Measurements from ENCODE around the gene GLT8D2.

- TF ChIP-seq, protein P1, sequence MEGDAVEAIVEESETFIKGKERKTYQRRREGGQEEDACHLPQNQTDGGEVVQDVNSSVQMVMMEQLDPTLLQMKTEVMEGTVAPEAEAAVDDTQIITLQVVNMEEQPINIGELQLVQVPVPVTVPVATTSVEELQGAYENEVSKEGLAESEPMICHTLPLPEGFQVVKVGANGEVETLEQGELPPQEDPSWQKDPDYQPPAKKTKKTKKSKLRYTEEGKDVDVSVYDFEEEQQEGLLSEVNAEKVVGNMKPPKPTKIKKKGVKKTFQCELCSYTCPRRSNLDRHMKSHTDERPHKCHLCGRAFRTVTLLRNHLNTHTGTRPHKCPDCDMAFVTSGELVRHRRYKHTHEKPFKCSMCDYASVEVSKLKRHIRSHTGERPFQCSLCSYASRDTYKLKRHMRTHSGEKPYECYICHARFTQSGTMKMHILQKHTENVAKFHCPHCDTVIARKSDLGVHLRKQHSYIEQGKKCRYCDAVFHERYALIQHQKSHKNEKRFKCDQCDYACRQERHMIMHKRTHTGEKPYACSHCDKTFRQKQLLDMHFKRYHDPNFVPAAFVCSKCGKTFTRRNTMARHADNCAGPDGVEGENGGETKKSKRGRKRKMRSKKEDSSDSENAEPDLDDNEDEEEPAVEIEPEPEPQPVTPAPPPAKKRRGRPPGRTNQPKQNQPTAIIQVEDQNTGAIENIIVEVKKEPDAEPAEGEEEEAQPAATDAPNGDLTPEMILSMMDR (IDR thresholded peaks at IDR 0.05; ENCODE audit: insufficient read depth, low read length), result no peak
- TF ChIP-seq GABPA (IDR thresholded peaks at IDR 0.05; ENCODE audit: low read depth) (no peak), SPI1 (IDR thresholded peaks at IDR 0.05; ENCODE audit: borderline replicate concordance, low read depth) (no peak)
- TF ChIP-seq, protein P2, sequence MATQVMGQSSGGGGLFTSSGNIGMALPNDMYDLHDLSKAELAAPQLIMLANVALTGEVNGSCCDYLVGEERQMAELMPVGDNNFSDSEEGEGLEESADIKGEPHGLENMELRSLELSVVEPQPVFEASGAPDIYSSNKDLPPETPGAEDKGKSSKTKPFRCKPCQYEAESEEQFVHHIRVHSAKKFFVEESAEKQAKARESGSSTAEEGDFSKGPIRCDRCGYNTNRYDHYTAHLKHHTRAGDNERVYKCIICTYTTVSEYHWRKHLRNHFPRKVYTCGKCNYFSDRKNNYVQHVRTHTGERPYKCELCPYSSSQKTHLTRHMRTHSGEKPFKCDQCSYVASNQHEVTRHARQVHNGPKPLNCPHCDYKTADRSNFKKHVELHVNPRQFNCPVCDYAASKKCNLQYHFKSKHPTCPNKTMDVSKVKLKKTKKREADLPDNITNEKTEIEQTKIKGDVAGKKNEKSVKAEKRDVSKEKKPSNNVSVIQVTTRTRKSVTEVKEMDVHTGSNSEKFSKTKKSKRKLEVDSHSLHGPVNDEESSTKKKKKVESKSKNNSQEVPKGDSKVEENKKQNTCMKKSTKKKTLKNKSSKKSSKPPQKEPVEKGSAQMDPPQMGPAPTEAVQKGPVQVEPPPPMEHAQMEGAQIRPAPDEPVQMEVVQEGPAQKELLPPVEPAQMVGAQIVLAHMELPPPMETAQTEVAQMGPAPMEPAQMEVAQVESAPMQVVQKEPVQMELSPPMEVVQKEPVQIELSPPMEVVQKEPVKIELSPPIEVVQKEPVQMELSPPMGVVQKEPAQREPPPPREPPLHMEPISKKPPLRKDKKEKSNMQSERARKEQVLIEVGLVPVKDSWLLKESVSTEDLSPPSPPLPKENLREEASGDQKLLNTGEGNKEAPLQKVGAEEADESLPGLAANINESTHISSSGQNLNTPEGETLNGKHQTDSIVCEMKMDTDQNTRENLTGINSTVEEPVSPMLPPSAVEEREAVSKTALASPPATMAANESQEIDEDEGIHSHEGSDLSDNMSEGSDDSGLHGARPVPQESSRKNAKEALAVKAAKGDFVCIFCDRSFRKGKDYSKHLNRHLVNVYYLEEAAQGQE (IDR thresholded peaks at IDR 0.05; ENCODE audit: insufficient replicate concordance, low read depth), result no peak
These were observed 102.0 kb downstream of the GLT8D2 start for GRCh38 chr12:103947871-103948555.
